BE2C (cell line): Measurements from ENCODE around the gene CDC20B.

Experiments used
- DNase-seq: peaks from one replicate; pipeline ENCODE4 v3.0.0-alpha.2; 2020
- H3K27me3 ChIP-seq: fragments of 250-450 bp; sonication (Bioruptor Pico); 2 replicates; pipeline ENCODE4 v1.5.1; 2020; ENCODE audit warnings: mild to moderate bottlenecking
- H3K36me3 ChIP-seq: fragments of 250-450 bp; sonication (Bioruptor Pico); 2 replicates; pipeline ENCODE4 v1.5.1; 2020; ENCODE audit warnings: mild to moderate bottlenecking
- H3K4me1 ChIP-seq: fragments of 250-450 bp; sonication (Bioruptor Pico); 2 replicates; pipeline ENCODE4 v1.5.1; 2020
- H3K4me3 ChIP-seq: 2 replicates; pipeline ENCODE4 v1.5.1; 2011; ENCODE audit warnings: low read depth, low read length
- H3K9me3 ChIP-seq: fragments of 250-450 bp; sonication (Bioruptor Pico); 2 replicates; pipeline ENCODE4 v1.5.1; 2020
- TF ChIP-seq, protein P1 (sequence below): IDR thresholded peaks from 2 replicates; pipeline ENCODE4 v1.5.1; 2012; ENCODE audit warnings: mild to moderate bottlenecking, low read depth, low read length

The CDC20B gene

DNA sequence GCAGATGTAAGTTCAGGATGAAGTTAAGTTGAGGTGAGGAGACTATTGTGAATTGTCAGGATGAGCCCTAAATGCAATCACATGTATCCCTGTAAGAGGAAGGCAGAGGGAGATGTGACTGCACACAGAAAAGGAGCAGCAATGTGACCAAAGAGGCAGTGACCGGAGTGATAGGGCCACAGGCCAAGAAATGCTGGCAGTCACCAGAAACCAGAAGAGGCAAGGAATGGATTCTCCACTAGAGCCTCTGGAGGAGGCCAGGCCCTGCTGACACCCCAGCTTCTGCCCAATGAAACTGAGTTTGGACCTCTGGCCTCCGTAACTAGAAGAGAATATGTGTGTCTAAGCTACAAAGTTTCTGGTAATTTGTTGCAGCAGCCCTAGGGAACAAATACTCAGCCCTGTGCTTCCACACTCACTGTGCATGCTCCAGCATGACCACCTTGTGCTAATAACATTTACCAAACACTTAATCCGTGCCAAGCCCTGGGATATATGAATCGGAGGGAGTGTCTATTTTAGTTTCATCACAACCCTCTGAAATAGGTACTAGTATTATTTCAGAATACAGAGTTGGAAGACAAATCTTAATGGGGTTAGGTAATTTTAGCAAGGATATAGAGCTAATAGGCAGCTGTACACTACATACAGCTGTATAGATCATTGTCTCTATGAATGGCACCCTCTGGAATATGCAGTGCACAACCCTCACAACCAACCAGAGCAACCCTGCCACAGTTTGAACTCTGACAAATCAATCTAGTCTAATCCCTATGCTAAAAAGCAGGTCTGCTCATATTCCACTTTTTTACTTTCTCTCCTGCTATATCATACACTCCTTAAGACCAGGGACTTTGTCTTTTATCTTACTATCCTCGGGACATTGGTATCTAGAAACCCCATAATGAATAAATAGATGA, 20.8 kb downstream of the CDC20B start:
- DNase-seq, result no peak
- H3K36me3 ChIP-seq, result no peaks in the 10 kb centered on the region

DNA sequence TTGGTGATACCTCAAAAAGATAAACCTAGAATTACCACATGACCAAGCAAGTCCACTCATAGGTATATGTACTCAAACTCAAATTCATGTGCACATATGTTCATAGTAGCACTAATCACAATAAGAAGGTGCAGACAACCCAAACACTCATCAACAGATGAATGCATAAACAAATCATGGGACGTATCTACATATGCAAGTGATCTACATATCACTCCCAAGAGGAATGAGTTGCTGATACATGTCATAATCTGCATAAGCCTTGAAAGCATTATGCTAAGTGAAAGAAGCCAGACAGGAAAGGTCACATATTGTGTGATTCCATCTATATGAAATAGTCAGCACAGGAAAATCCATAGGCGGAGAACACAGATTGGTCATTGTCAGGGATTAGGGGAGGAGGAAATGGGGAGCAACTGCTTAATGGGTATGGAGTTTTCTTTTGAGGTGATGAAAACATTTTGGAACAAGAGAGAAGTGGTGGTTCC, 23.6 kb downstream of the CDC20B start:
- TF ChIP-seq, protein P1, sequence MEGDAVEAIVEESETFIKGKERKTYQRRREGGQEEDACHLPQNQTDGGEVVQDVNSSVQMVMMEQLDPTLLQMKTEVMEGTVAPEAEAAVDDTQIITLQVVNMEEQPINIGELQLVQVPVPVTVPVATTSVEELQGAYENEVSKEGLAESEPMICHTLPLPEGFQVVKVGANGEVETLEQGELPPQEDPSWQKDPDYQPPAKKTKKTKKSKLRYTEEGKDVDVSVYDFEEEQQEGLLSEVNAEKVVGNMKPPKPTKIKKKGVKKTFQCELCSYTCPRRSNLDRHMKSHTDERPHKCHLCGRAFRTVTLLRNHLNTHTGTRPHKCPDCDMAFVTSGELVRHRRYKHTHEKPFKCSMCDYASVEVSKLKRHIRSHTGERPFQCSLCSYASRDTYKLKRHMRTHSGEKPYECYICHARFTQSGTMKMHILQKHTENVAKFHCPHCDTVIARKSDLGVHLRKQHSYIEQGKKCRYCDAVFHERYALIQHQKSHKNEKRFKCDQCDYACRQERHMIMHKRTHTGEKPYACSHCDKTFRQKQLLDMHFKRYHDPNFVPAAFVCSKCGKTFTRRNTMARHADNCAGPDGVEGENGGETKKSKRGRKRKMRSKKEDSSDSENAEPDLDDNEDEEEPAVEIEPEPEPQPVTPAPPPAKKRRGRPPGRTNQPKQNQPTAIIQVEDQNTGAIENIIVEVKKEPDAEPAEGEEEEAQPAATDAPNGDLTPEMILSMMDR, result no peak
- H3K4me1 ChIP-seq, result no peaks in the 10 kb centered on the region
- DNase-seq, result no peak
- H3K4me3 ChIP-seq, result no peak overlapping the region
- H3K27me3 ChIP-seq, result peaks cover 19% of the 10 kb centered on the region
- H3K36me3 ChIP-seq, result no peaks in the 10 kb centered on the region
- H3K9me3 ChIP-seq, result no peaks in the 10 kb centered on the region

More for the DNA sequence above, 20.8 kb downstream of the CDC20B start:
- TF ChIP-seq, protein P1, result no peak
- H3K27me3 ChIP-seq, result peaks cover 43% of the 10 kb centered on the region
- no peaks in the 10 kb centered on the region for H3K9me3 ChIP-seq
- no peak overlapping the region for H3K4me3 ChIP-seq
- H3K4me1 ChIP-seq, result no peaks in the 10 kb centered on the region

DNA sequence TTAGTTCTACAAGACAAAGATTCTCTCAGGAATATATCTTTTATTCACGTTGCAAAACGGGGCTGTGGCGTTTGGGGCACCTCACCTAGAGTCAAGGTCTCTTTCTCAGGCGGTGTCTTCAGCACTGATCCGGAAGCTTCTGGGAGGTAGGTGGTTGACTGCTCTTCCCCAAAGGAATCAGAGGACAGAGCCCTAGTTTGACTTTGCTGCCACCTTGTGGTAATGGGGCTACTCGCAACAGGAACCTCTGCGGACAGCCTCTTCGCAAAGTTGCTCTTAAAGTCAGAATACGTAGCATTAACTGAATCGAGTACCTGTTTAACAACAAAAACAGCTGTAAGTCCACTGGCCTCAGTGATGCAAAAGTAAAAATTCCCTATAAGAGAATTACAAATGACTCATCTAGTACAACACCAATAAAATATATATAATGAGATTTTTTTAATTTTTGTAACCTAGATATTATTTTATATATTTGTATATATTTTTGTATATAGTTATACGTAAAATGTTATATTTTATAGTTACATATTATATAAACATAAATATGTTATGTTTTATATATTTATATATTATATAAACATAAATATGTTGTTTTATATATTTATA, 26.3 kb downstream of the CDC20B start:
- Histone ChIP-seq H3K36me3 (no peaks in the 10 kb centered on the region), H3K4me1 (no peaks in the 10 kb centered on the region), H3K27me3 (peaks cover 13% of the 10 kb centered on the region), H3K9me3 (no peaks in the 10 kb centered on the region), H3K4me3 (no peak overlapping the region)
- TF ChIP-seq, protein P1, result peak; percentile 99
- DNase-seq, result peak; percentile 77

DNA sequence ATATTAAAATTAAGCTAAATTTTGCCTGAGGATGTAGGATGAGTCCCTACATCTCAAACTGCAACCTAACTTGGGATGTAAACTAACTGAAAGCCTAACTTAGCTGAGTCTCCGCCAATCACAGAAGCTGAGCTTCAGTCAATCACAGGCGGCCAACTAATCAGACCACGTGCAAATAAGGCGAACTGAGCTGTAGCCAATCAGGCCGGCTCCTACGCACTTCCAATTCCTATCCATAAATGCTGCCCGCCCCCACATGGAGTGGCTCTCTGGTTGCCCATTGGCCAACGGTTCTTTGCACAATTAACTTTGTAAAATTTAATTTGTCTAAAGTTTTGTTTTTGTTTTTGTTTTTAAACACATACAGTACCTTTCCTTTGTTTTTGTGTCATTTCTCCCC, 26.9 kb downstream of the CDC20B start:
- no peak overlapping the region for H3K4me3 ChIP-seq

DNA sequence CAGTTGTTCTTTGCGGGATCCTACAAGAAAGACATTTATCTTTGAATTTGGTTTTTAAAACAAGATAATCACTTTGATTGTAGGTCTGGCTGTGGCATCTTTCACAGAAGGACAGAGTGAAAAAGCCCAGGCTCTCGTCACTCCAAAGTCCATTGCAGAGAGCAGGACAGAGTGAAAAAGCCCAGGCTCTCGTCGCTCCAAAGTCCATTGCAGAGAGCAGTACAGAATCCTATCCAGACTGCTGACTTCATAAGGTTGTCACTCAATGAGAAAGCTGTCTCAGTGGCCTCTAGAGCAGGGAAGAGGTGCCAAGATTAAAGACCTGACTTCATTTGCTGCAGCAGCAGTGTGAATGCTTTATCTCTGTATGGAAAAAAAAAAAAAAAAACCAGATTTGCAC, 29.4 kb downstream of the CDC20B start:
- H3K4me1 ChIP-seq, result no peaks in the 10 kb centered on the region
- H3K9me3 ChIP-seq, result no peaks in the 10 kb centered on the region
- no peaks in the 10 kb centered on the region; the same call in 1 of the 2 replicates for H3K27me3 ChIP-seq
- TF ChIP-seq, protein P1, result no peak
- no peak for DNase-seq
- H3K4me3 ChIP-seq, result no peak overlapping the region
- H3K36me3 ChIP-seq, result no peaks in the 10 kb centered on the region

More for the DNA sequence above, 26.9 kb downstream of the CDC20B start:
- TF ChIP-seq, protein P1, result no peak
- H3K36me3 ChIP-seq, result no peaks in the 10 kb centered on the region
- no peak for DNase-seq
- H3K27me3 ChIP-seq, result peaks cover 11% of the 10 kb centered on the region
- H3K9me3 ChIP-seq, result no peaks in the 10 kb centered on the region
- H3K4me1 ChIP-seq, result no peaks in the 10 kb centered on the region
